Suprapubic skin (tissue), 4 donors: ENCODE results near the gene KLF12. TPM values are rescaled to one million over a fixed set of nuclear protein-coding genes. Genes with fewer than 3 reads are reported as not detected.

ENCODE experiments used
- DNase-seq, 2 donors: peaks; one replicate each; pipeline ENCODE4 v3.0.0-alpha.2; 2019; ENCODE audit warnings: low spot score in 2 of 2
- H3K27ac ChIP-seq: fragments of 200-600 bp; sonication (generic); one replicate; pipeline ENCODE4 v1.5.1; 2019
- H3K27me3 ChIP-seq: fragments of 200-600 bp; sonication (generic); one replicate; pipeline ENCODE4 v1.5.1; 2019
- H3K36me3 ChIP-seq: fragments of 200-600 bp; sonication (generic); one replicate; pipeline ENCODE4 v1.5.1; 2019
- H3K4me1 ChIP-seq: fragments of 200-600 bp; sonication (generic); one replicate; pipeline ENCODE4 v1.5.1; 2019
- H3K4me3 ChIP-seq: fragments of 200-600 bp; sonication (generic); one replicate; pipeline ENCODE4 v1.5.1; 2019; ENCODE audit warnings: mild to moderate bottlenecking
- H3K9me3 ChIP-seq: fragments of 200-600 bp; sonication (generic); one replicate; pipeline ENCODE4 v1.5.1; 2019
- EP300 ChIP-seq: sonication (generic); formaldehyde crosslinking; IDR thresholded peaks from one replicate; pipeline ENCODE4 v1.6.1; 2017; ENCODE audit warnings: antibody characterized with exemption
- POLR2A ChIP-seq, 2 donors: fragments of 450-650 bp; IDR thresholded peaks; one replicate each; pipeline ENCODE4 v1.6.1; 2017; ENCODE audit warnings: antibody characterized with exemption in 2 of 2, mild to moderate bottlenecking in 2 of 2, moderate library complexity in 2 of 2
- POLR2AphosphoS5 ChIP-seq, 3 donors: sonication (generic); formaldehyde crosslinking; IDR thresholded peaks; one replicate each; pipeline ENCODE4 v1.6.1; 2017; ENCODE audit warnings: antibody characterized with exemption in 3 of 3
- WGBS: methylation state at CpG from one replicate; pipeline ENCODE4 v1.1.5; 2018; 5-methylcytosine and 5-hydroxymethylcytosine counted together
- total RNA-seq, 4 donors: library from RNA; depleted of rRNA; stranded (reverse); fragments of >200 nt; gene quantifications; one replicate each; pipeline ENCODE4 v1.1.0, GENCODE V29; 2016
- TF ChIP-seq, protein P1 (sequence below), 2 donors: fragments of 200-600 bp in 1 of 2; fragments of 450-650 bp in 1 of 2; sonication (generic) in 1 of 2; IDR thresholded peaks; one replicate each; pipeline ENCODE4 v1.5.1; 2016 to 2019; ENCODE audit warnings: antibody characterized with exemption in 2 of 2, mild to moderate bottlenecking in 1 of 2, moderate library complexity in 1 of 2

Gene KLF12
- total RNA-seq, 4 donors from 2014 or later = 1.9 to 4.6 (median 3.4) TPM

DNA sequence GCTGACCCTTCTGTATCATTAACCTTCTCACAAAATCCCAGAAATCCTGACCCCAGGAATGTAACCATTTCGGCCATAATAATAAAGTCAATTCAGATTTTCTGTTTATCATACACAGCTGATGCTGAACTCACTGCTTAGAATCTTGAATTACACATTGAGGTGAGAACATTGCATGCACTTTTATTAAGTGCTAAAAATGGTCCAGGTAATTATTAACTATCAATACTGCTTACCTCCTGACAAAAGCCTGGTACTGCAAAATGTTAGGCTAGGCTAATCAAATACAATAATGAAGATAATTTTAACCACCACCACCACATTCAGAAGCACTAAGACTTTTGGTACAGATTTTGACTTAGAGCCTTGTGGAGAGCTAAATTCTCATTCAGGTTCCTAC, 36.1 kb downstream of the KLF12 start:
- no peak for TF ChIP-seq EP300
- TF ChIP-seq POLR2AphosphoS5 (IDR thresholded peaks at IDR 0.05) = no peak
- TF ChIP-seq POLR2A (IDR thresholded peaks at IDR 0.05) = no peak
- TF ChIP-seq, protein P1, sequence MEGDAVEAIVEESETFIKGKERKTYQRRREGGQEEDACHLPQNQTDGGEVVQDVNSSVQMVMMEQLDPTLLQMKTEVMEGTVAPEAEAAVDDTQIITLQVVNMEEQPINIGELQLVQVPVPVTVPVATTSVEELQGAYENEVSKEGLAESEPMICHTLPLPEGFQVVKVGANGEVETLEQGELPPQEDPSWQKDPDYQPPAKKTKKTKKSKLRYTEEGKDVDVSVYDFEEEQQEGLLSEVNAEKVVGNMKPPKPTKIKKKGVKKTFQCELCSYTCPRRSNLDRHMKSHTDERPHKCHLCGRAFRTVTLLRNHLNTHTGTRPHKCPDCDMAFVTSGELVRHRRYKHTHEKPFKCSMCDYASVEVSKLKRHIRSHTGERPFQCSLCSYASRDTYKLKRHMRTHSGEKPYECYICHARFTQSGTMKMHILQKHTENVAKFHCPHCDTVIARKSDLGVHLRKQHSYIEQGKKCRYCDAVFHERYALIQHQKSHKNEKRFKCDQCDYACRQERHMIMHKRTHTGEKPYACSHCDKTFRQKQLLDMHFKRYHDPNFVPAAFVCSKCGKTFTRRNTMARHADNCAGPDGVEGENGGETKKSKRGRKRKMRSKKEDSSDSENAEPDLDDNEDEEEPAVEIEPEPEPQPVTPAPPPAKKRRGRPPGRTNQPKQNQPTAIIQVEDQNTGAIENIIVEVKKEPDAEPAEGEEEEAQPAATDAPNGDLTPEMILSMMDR (IDR thresholded peaks at IDR 0.05) = no peak
- DNase-seq = no peak
- H3K4me3 ChIP-seq = no peak overlapping the region
- H3K27ac ChIP-seq = no peak overlapping the region
- 97% methylated on average over 1 of the region's 1 CpG for WGBS
- H3K9me3 ChIP-seq = no peaks in the 10 kb centered on the region
- H3K4me1 ChIP-seq = no peaks in the 10 kb centered on the region
- no peaks in the 10 kb centered on the region for H3K27me3 ChIP-seq
- H3K36me3 ChIP-seq = no peaks in the 10 kb centered on the region

DNA sequence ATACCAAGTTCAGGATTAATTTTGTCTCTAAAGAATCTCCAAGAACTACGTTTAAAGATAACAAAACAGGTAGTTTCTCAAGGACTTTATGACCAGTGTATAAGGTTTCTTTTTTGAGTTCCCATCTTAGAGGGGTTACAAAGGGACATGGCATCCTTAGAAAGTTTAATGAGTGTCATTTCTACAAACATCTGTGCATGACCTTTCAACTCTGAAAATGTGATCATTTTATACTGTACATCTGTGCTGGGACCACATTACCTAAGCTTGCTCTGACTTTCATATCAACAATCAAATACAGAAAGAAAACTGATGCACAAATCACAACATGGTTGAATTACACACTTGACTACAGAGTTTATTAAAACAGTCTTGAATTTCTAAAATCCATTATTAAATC, 37.1 kb downstream of the KLF12 start:
- H3K4me1 ChIP-seq = no peaks in the 10 kb centered on the region
- 64% methylated on average over 1 of the region's 1 CpG for WGBS
- H3K27me3 ChIP-seq = no peaks in the 10 kb centered on the region
- H3K27ac ChIP-seq = no peak overlapping the region
- H3K4me3 ChIP-seq = no peak overlapping the region
- no peaks in the 10 kb centered on the region for H3K36me3 ChIP-seq
- no peak for DNase-seq
- H3K9me3 ChIP-seq = no peaks in the 10 kb centered on the region
- TF ChIP-seq, protein P1 (IDR thresholded peaks at IDR 0.05) = no peak
- no peak for TF ChIP-seq POLR2A (IDR thresholded peaks at IDR 0.05)
- TF ChIP-seq POLR2AphosphoS5 (IDR thresholded peaks at IDR 0.05) = no peak
- TF ChIP-seq EP300 = no peak

DNA sequence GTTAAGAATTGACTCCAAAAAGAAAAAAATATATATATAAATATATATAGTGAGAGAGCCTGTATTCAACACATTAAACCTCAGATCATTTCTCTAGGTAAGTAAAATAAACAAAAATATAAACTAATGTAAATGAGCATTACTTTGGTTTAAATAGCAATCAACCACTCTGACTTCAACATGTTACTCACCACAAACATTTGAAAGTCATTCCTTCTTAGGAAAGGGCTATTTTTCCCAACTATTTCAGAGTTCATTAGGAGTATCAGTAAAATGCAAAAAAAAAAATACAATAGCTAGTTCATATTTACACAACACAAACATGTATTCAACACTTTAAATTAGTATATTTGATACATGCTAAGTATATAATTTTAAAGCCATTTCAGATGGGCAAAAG, 40.5 kb downstream of the KLF12 start:
- no peaks in the 10 kb centered on the region for H3K27me3 ChIP-seq
- no peak overlapping the region for H3K4me3 ChIP-seq
- no peaks in the 10 kb centered on the region for H3K36me3 ChIP-seq
- no peak for DNase-seq
- TF ChIP-seq, protein P1 (IDR thresholded peaks at IDR 0.05) = no peak
- TF ChIP-seq POLR2A (IDR thresholded peaks at IDR 0.05) (no peak), POLR2AphosphoS5 (IDR thresholded peaks at IDR 0.05) (no peak), EP300 (no peak)
- H3K4me1 ChIP-seq = no peaks in the 10 kb centered on the region
- no peaks in the 10 kb centered on the region for H3K9me3 ChIP-seq
- no peak overlapping the region for H3K27ac ChIP-seq

DNA sequence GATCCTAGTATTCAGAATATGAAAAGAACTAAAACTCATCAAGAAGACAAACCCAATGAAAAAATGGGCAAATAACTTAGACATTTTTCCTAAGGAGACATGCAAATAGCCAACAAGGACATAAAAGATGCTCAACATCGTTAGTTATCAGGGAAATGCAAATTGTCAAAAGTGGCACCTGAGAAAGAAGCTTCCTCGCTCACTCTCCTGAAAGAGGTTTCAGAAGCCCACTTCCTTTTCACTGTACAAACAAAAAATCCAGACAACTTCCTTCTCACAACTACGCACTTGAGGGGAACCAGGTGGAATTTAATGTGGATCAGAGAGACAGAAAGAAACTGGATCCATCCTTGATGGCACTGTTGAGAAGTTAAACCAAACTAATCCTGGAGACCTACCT, 41.5 kb downstream of the KLF12 start:
- H3K27ac ChIP-seq = no peak overlapping the region
- TF ChIP-seq, protein P1 (IDR thresholded peaks at IDR 0.05) = no peak
- no peak for TF ChIP-seq POLR2AphosphoS5 (IDR thresholded peaks at IDR 0.05)
- TF ChIP-seq EP300 = no peak
- TF ChIP-seq POLR2A (IDR thresholded peaks at IDR 0.05) = no peak
- H3K9me3 ChIP-seq = no peaks in the 10 kb centered on the region
- no peak overlapping the region for H3K4me3 ChIP-seq
- DNase-seq = no peak
- H3K36me3 ChIP-seq = no peaks in the 10 kb centered on the region
- H3K4me1 ChIP-seq = no peaks in the 10 kb centered on the region
- H3K27me3 ChIP-seq = no peaks in the 10 kb centered on the region
- 79% methylated on average over 3 of the region's 3 CpGs for WGBS

DNA sequence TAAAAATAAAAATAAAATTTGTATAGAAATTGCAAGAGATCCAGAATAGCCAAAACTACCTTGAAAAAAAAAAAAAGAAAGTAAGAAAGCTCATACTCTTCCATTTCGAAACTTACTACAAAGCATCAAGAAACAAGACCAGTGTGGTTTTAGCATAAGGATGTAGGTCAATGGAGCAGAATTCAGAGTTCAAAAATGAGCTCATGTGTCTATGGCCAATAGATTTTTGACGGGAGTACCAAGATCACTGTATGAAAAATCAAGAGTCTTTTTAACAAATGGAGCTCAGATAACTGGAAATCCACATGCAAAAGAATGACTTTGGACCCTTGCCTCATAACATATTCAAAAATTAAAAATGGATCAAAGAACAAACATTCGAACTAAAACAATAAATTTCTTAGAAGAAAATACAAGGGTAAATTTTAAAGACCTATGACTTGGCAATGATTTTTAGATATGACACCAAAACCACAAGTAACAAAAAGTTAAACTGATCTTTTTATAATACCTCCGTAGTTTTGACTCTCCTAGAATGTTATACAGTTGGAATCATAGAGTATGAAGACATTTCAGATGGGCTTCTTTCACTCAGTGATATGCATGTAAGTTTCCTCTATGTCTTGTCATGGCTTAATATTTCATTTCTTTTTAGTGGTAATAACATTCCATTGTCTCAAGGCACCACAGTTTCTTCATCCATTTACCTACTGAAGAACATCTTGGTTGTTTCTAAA, 43.2 kb downstream of the KLF12 start:
- no peaks in the 10 kb centered on the region for H3K9me3 ChIP-seq
- H3K4me1 ChIP-seq = no peaks in the 10 kb centered on the region
- WGBS = 80% methylated on average over 4 of the region's 4 CpGs
- no peaks in the 10 kb centered on the region for H3K27me3 ChIP-seq
- H3K27ac ChIP-seq = no peak overlapping the region
- no peak overlapping the region for H3K4me3 ChIP-seq
- DNase-seq = no peak
- TF ChIP-seq POLR2AphosphoS5 (IDR thresholded peaks at IDR 0.05) (no peak), EP300 (no peak), POLR2A (IDR thresholded peaks at IDR 0.05) (no peak)
- TF ChIP-seq, protein P1 (IDR thresholded peaks at IDR 0.05) = no peak
- H3K36me3 ChIP-seq = no peaks in the 10 kb centered on the region
